A549 treated with DMSO at 1 μM for 4 hours (cell line): ENCODE results near the gene GOLGA6L26. TPM values are rescaled to one million over a fixed set of nuclear protein-coding genes. Genes with fewer than 3 reads are reported as not detected.

ENCODE experiments used
- total RNA-seq: library from RNA; stranded (reverse); fragments of 200-300 nt; extraction: Qiagen RNA extraction; gene quantifications from 5 replicates; pipeline ENCODE4 v1.2.3, GENCODE V29; 2022; ENCODE audit warnings: low read depth

The GOLGA6L26 gene
- not detected in 5 replicates for total RNA-seq

GRCh38 chr15:23334096-23334495 is at the start of gene GOLGA6L26:
Gene GOLGA6L26, minus strand, starts transcription at chr15:23334196. Its CDS starts 61 bp downstream, at chr15:23334135.

GRCh38 chr15:23354448-23354847 is 20.5 kb upstream of the GOLGA6L26 start, which contains the start of gene GOLGA8S:
Gene GOLGA8S, plus strand, starts transcription at chr15:23354748. Its CDS starts 62 bp downstream, at chr15:23354810.

Other genes starting within 250 kb of the GOLGA6L26 start
- not detected in 5 replicates for gene GOLGA6L1, start 197.4 kb downstream of the GOLGA6L26 start, total RNA-seq
- gene GOLGA8S, start 20.6 kb upstream of the GOLGA6L26 start, total RNA-seq: 0.07 to 0.18 TPM (median 0.17 TPM) in 5 replicates
- gene GOLGA6L2, start 113.0 kb upstream of the GOLGA6L26 start, total RNA-seq: not detected in 5 replicates
- gene MKRN3, start 231.5 kb upstream of the GOLGA6L26 start, total RNA-seq: 2.2 to 3.6 TPM (median 2.8 TPM) in 5 replicates